Transverse colon (tissue), 4 donors: Measurements from ENCODE around the gene TWNK. TPM values are rescaled to one million over a fixed set of nuclear protein-coding genes. Genes with fewer than 3 reads are reported as not detected.

Experiments used
- DNase-seq: peaks from one replicate; pipeline ENCODE4 v3.0.0-alpha.2; 2019
- H3K27ac ChIP-seq, 4 donors: fragments of 200-600 bp; sonication (generic); 2 replicates each; pipeline ENCODE4 v1.5.1; 2016 to 2018; ENCODE audit warnings: inconsistent platforms in 4 of 4
- H3K27me3 ChIP-seq: fragments of 200-600 bp; sonication (generic); 2 replicates; pipeline ENCODE4 v1.5.1; 2017; ENCODE audit warnings: inconsistent platforms
- H3K36me3 ChIP-seq, 4 donors: fragments of 200-600 bp; sonication (generic); 2 replicates each; pipeline ENCODE4 v1.5.1; 2017 to 2019; ENCODE audit warnings: inconsistent platforms in 4 of 4
- H3K4me1 ChIP-seq, 4 donors: fragments of 200-600 bp; sonication (generic); 2 replicates each; pipeline ENCODE4 v1.5.1; 2017 to 2020; ENCODE audit warnings: inconsistent platforms in 4 of 4
- H3K4me3 ChIP-seq, 4 donors: fragments of 200-600 bp; sonication (generic); 1 replicate in 1 of 4; 2 replicates in 3 of 4; pipeline versions ENCODE4 v1.5.1 to v1.6.1; 2017 to 2019; ENCODE audit warnings: inconsistent platforms in 4 of 4
- H3K9me3 ChIP-seq, 2 donors: fragments of 200-600 bp; sonication (generic); 2 replicates each; pipeline ENCODE4 v1.5.1; 2017 to 2019; ENCODE audit warnings: inconsistent platforms in 2 of 2
- CTCF ChIP-seq, 5 experiments: fragments of 200-600 bp in 3 of 5; fragments of 450-650 bp in 2 of 5; sonication (generic) in 3 of 5; IDR thresholded peaks; 1 replicate in 2 of 5; 2 replicates in 3 of 5; pipeline ENCODE4 v1.5.1; 2016 to 2017; ENCODE audit warnings: antibody characterized with exemption in 5 of 5, inconsistent platforms in 3 of 5, mild to moderate bottlenecking in 2 of 5, moderate library complexity in 1 of 5
- EP300 ChIP-seq: sonication (generic); formaldehyde crosslinking; IDR thresholded peaks from one replicate; pipeline ENCODE4 v1.6.1; 2017; ENCODE audit warnings: antibody characterized with exemption, low read depth
- POLR2A ChIP-seq: fragments of 450-650 bp; IDR thresholded peaks from one replicate; pipeline ENCODE4 v1.6.1; 2016; ENCODE audit warnings: antibody characterized with exemption, mild to moderate bottlenecking, moderate library complexity
- POLR2AphosphoS5 ChIP-seq, 3 donors: sonication (generic); formaldehyde crosslinking; IDR thresholded peaks; one replicate each; pipeline ENCODE4 v1.6.1; 2016; ENCODE audit warnings: antibody characterized with exemption in 3 of 3
- WGBS, 2 donors: methylation state at CpG; one replicate each; pipeline ENCODE4 v1.1.5; 2018; ENCODE audit warnings: low coverage in 1 of 2; 5-methylcytosine and 5-hydroxymethylcytosine counted together
- in situ Hi-C, 4 donors: fragments of 200-750 bp; cut with MboI; loops; one replicate each; pipeline versions ENCODE4 v1.15.0 to v1.15.1; 2017; ENCODE audit warnings: low sequenced_read_pairs in 3 of 4, low pct_ligation_motif_present in 1 of 4, low pct_unique_long_range_greater_than_20kb in 1 of 4
- intact Hi-C: fragments of 100-400 bp; cut with DNase I; formaldehyde crosslinking; loops from one replicate; pipeline ENCODE4 v1.15.1; 2023; ENCODE audit warnings: low total_unique reads
- total RNA-seq, 4 donors: library from RNA; depleted of rRNA; stranded (reverse); fragments of >200 nt; gene quantifications; one replicate each; pipeline ENCODE4 v1.1.0, GENCODE V29; 2016

The TWNK gene
- total RNA-seq, 4 donors from 2014 or later, result 1.1 to 12.7 (median 3.3) TPM

GRCh38 chr10:101011517-101012423, 24.4 kb downstream of the TWNK start:
- peak in 2 of 5 experiments; percentile 13 to 16 for TF ChIP-seq CTCF (IDR thresholded peaks at IDR 0.05)
- TF ChIP-seq POLR2A, result no peak
- Histone ChIP-seq H3K27me3 (peaks cover 9% of the 10 kb centered on the region), H3K4me1 (peaks cover 3 to 31% (median 20%) of the 10 kb centered on the region in 4 donors), H3K27ac (no peak overlapping the region), H3K4me3 (no peak overlapping the region), H3K36me3 (no peaks in the 10 kb centered on the region), H3K9me3 (no peaks in the 10 kb centered on the region)
- no peak for DNase-seq
- in situ Hi-C loops (no loop called here), intact Hi-C loops (loop anchor here (10.0 kb wide), 1 partner anchor 47 kb away; the partner anchor contains the start of gene SEMA4G)
- 73% methylated on average over 20 of the region's 22 CpGs; no CpG with 5 or more reads in 1 of the 2 donors for WGBS, 2 donors

DNA sequence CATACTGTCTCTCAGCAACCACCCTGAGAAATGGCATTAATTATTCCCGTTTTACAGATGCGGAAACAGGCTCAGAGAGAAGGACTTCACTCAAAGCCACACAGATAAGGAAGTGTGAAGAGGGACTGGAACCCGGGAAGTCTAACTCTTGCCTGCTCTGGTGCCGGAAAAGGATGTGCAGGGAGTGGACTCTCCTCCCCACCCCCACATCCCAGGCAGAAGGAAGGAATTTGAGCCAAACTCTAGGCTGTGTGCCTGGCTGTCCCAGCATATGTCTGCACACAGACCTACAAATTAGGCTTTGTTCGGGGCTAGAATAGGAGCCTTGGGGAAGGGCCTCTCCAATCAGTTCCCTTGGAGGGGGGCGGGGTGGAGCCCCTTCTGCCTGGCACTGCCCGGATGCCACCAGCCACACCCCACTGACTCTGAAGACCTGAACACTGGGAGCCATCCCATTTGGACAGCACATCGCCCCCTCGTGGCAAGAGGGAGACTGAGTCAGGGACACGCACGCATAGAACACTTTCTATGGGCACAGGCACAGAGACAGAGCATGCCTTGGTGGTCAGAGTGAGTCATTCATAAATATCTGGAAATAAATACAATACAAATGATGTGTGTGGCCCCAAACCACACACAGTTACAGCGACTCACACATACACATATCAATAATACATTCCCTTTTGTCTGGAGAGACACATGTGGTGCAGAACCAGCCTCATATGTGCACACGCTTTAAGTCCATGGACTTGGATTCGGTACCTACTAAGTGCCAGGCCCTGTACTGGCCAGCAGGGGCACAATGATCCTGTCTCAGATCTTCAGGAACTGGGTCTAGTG, 25.4 kb downstream of the TWNK start:
- in situ Hi-C loops, result no loop called here

DNA sequence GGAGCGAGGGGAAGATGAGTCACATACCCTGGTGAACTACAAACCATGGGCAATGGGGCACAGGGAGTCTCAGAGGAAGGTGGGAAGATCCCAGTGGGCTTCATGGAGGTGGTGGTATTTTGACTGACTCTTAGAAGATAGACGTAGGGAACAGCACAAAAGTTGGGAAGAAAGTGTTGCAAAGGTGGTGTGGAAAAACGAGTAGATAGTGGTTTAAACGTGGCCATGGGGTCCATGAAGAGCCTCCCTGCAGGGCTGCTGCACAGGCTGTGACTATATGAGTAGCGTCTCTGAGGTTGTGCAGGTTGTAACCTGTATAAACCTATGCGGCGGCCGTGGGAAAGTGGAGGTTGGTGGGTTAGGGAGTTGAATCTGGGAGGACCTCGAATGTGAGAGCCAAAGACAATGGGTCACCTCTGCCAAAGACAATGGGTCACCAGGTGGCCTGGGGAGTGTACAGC, 26.1 kb downstream of the TWNK start:
- intact Hi-C loops, result loop anchor here (10.0 kb wide), 1 partner anchor 49 kb away; the partner anchor contains the start of gene SEMA4G
- Histone ChIP-seq H3K27me3 (peaks cover 22% of the 10 kb centered on the region), H3K4me1 (peaks cover 0 to 23% (median 14%) of the 10 kb centered on the region in 4 donors), H3K36me3 (no peaks in the 10 kb centered on the region), H3K9me3 (no peaks in the 10 kb centered on the region), H3K27ac (peak overlapping the region in 3 of 4 donors; percentile 32 to 54 (median 32)), H3K4me3 (no peak overlapping the region)
- DNase-seq, result no peak
- no peak for TF ChIP-seq POLR2AphosphoS5 (IDR thresholded peaks at IDR 0.05)
- no peak for TF ChIP-seq POLR2A
- TF ChIP-seq EP300, result no peak
- no peak for TF ChIP-seq CTCF (IDR thresholded peaks at IDR 0.05)
- in situ Hi-C loops, result no loop called here
- WGBS, 2 donors, result 43 to 67% methylated on average over 7 to 9 of the region's 9 CpGs

More for the DNA sequence above, 25.4 kb downstream of the TWNK start:
- Histone ChIP-seq H3K27ac (peak overlapping the region in 3 of 4 donors; percentile 32 to 54 (median 33)), H3K4me3 (no peak overlapping the region), H3K4me1 (peaks cover 0 to 29% (median 17%) of the 10 kb centered on the region in 4 donors), H3K9me3 (no peaks in the 10 kb centered on the region), H3K27me3 (peaks cover 16% of the 10 kb centered on the region), H3K36me3 (no peaks in the 10 kb centered on the region)
- WGBS, 2 donors, result 0 to 14% methylated on average over 1 to 13 of the region's 14 CpGs
- intact Hi-C loops, result loop anchor here (10.0 kb wide), 1 partner anchor 48 kb away; the partner anchor contains the start of gene SEMA4G
- TF ChIP-seq POLR2A, result no peak
- peak; percentile 80 to 97 (median 84) for TF ChIP-seq CTCF (IDR thresholded peaks at IDR 0.05)
- DNase-seq, result peak; percentile 92
